GM12892 (cell line): Measurements from ENCODE around the gene FGF1.

ENCODE experiments used
- DNase-seq: peaks from one replicate; pipeline ENCODE4 v3.0.0; 2011; ENCODE audit not compliant: insufficient read length
- FAIRE-seq: peaks from 2 replicates; lab custom pipeline; 2011; peaks lifted over from hg19 to GRCh38; lab: Jason Lieb, UNC
- POLR2A ChIP-seq: IDR thresholded peaks from 2 replicates; pipeline ENCODE4 v1.6.1; 2011; ENCODE audit warnings: low read depth, low read length, control low read depth
- POLR2AphosphoS5 ChIP-seq: IDR thresholded peaks from 2 replicates; pipeline ENCODE4 v1.6.1; 2011; ENCODE audit warnings: low read depth, low read length, control low read depth
- TAF1 ChIP-seq: IDR thresholded peaks from 2 replicates; pipeline ENCODE4 v1.6.1; 2011; ENCODE audit warnings: low read depth, mild to moderate bottlenecking, control low read depth, low read length, borderline replicate concordance

The FGF1 gene

DNA sequence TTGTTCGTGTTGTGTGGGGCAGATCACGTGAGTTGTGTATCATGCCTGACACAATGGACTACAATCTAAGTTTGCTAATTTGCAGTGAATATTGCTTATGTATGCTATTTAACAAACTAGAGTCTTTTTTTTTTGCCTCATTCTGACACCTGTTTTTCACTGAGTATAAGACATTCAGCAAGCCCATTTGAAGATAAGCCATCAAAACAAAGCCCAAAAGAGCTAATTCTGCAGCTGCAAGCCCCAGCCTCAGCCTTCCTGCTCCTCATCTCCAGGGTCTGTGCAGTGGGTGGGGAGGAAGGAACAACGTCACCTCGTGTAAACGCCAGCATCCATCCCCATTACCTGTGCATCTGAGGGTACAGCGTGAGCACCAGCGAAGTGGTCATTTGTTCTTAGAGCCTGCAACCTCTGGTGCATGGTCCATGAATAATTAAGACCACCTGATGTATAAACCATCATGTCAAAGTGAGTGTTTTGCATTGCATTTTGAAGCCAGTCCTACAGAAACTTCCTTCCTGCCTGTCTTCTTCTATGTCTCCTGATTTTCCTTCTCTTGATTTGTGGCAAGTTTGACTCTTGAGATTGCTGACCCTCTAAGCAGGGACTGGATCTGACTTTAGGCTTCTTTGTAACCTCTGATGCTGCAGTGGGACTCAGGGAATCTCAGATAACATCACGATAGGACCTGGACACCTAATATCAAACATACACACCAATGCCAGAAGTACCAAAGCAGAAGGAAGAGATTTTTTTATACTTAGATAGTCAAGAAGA lies 73.2 kb downstream of the FGF1 start:
- FAIRE-seq (no peak), DNase-seq (no peak)
- TF ChIP-seq POLR2AphosphoS5: no peak
- TF ChIP-seq TAF1: no peak
- TF ChIP-seq POLR2A: no peak

DNA sequence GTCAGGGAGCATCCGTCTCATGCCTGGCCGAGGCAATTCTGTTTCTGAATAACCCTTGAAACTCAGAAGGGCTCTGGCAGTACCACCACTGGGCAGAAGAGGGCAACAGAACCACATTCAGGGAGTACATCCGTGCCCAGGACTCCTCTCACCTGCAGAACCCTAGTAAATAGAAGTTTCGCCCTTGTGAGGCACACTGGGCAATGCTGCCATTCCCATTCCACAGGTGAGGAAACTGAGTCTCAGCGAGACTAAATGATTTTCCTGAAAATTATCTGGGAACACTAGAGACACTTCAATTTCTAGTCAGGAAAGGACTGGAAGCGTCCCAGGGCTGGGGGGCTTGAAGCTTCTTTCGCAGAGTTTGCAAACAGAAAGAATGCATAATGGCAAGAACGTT lies 74.7 kb downstream of the FGF1 start:
- DNase-seq (peak; percentile 19), FAIRE-seq (no peak)
- TF ChIP-seq TAF1 (no peak), POLR2AphosphoS5 (no peak), POLR2A (no peak)

DNA sequence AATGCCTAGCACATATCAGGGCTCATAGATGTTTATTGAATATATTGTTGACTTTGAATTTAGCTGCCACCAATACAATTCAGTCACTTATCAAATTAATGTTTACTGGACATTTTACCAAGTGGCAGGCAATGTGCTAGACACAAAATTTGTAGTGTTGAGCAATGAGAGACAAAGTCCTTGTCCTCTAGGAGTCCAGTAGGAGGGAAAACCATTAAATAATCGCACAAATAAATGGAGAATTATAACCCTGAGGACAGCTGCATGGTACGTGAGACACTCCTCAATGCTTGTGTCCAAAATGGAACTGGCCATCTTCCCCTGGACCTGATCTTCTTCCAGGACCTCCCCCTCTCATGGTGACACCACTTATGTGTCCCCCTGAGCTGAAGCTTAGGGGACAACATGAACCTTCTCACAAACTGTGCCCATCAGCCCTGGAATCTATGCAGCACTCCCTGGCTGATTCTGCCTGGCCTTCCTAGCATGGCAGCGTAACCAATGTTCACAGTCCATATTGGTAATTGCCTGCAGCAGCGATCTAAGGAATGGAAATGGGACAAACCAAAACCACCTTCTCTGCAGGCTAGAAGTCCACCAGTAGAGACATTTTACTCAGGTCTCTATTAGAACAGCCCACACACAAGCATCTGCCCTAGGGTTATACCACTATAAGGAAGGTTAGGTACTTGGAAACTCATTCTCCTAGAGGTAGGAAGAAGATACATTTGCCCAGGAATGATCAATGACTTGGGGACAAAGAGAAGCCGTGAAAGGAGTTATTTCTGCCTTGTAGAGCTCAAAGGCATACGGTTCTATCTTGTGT lies 75.5 kb downstream of the FGF1 start:
- DNase-seq (no peak), FAIRE-seq (no peak)
- TF ChIP-seq POLR2A: no peak
- TF ChIP-seq TAF1: no peak
- TF ChIP-seq POLR2AphosphoS5: no peak

DNA sequence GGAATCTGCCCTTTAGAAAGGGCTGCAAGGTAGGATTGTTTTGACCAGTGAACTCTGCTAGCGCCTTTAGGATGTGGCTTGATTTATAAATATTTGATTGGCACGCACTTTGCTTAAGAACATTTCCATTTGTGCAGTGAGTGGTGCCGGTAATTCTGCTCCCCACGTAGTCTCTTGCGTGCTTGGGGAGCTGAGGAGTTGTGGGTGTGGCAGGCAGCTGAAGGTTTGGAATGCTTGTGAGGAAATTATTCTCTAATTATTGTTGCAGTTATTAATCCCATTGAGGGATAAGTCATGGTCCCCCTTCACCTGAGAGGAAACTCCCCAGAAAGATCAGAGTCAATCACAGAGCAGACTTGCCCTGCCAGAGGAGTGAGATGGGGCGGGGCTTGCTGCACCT lies 76.7 kb downstream of the FGF1 start:
- FAIRE-seq (no peak), DNase-seq (no peak)
- TF ChIP-seq POLR2A: no peak
- no peak for TF ChIP-seq POLR2AphosphoS5
- TF ChIP-seq TAF1: no peak

DNA sequence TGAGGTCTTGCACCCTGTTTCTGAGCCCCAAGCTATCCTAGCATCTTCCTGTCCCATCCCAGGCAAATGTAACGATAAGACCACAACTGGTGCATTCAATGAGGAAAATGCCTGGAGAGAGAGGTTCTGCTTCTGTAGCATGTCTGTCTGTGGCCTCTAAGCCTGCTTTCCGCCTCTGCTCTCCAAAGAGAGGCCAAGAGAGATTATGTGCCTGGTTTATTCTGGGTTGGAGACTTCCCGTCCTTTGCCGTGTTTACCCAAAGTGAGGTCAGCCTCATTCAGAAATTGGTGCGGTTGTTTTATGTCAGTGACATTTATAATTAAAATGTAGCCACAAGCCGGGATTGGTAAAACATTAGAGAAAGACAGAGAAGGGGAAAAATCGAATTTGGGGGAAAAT lies 77.8 kb downstream of the FGF1 start:
- DNase-seq: no peak
- no peak for TF ChIP-seq POLR2A
- no peak for TF ChIP-seq POLR2AphosphoS5
- TF ChIP-seq TAF1: no peak
- FAIRE-seq: no peak

DNA sequence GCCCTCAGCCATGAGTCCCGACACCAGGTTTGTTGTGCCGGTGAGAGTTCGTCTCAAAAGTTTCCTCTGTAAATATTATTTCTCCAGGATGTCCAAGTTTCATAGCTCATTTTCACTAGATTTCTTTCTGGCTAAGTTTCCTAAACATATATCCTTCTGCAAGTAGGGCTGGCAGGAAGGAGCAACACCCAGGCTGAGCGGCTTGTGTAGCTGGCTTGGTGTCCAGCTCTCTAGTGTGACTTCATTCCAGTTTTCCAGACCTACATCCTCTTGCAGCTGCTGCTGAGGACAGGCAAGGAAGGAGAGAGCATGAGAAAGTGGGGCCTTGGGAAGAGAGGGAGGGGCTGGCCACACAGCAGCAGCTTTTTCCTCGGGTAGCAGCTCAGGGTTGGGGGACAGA lies 80.3 kb downstream of the FGF1 start:
- TF ChIP-seq POLR2A: no peak
- no peak for TF ChIP-seq POLR2AphosphoS5
- no peak for TF ChIP-seq TAF1
- DNase-seq (no peak), FAIRE-seq (no peak)

DNA sequence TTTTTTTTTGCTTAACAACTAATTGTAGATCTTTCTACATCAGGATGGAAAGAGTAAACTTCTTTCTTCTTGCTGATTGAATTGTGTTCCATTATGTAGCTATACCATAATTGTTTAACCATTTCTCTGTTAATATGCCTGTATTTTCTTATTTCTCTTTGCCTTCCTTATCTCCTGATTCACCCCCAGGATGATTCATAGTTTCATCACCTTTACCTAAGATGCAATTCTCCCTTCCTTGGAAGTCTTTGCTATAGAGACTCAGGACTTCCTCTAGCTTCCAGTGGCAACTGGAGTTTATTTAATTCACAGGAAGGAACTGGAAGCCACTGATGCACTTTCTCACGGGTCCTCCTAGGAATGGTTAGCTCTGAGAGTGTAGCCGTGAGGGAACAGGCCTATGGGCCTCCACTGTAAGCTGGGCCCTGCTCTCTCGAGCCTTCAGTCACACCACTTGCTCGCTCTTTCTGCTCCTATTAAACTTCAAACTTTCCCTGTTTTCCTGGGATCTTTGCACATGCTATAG lies 83.1 kb downstream of the FGF1 start:
- TF ChIP-seq TAF1: no peak
- FAIRE-seq: no peak
- DNase-seq: no peak

DNA sequence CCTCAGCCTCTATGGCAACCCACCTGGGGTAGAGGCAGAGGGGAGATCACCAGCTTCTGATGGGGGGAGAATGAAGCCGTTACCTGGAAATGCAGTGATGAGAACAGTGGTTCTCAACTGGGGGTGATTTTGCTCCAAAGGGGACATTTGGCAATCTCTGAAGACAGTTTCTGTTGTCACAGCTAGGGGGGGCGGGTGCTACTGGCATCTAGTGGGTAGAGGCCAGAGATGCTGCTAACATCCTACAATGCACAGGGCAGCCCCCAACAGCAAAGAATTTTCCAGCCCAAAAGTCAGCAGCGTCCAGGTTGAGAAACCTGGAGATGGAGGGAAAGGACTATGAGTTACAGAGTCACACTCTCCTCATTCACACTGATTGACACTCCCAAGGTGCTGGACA lies 84.5 kb downstream of the FGF1 start:
- FAIRE-seq (no peak), DNase-seq (no peak)
- TF ChIP-seq POLR2AphosphoS5: no peak
- TF ChIP-seq POLR2A: no peak
- no peak for TF ChIP-seq TAF1

DNA sequence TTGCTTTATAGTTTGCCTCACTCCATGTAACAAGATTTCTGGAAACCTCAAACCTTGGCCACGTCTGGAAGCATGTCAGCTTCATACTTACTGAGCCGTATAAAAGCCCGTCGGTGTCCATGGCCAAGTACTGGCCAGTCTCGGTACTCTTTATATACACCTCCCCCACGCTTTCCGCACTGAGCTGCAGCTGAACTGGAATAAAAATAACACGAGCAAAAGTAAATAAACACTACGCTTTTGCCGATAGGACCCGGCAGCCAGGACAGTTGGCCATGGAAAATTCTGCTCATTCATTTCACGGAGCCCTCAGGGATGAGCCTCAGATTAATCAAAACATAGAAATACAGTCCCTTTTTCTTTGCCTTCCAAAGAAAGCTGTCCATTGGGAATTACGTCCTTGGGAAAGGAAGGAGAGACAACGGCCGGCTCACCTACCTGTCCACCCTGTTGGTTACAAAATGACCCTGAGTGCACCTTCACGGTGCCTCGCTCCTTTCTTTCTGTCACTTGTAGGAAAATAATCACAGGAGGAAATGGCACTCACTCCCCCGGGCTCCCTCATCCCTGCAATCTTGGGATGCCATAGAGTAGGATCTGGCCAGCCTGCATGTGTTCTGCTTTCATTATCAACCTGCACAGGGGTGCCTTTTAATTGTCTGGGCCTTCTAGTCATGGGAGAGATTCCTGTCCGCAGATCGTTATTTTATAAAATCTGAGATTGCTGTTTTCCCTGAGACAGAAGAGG lies 85.1 kb downstream of the FGF1 start:
- FAIRE-seq: no peak
- no peak for TF ChIP-seq POLR2AphosphoS5
- no peak for TF ChIP-seq TAF1
- no peak for TF ChIP-seq POLR2A
- DNase-seq: no peak

DNA sequence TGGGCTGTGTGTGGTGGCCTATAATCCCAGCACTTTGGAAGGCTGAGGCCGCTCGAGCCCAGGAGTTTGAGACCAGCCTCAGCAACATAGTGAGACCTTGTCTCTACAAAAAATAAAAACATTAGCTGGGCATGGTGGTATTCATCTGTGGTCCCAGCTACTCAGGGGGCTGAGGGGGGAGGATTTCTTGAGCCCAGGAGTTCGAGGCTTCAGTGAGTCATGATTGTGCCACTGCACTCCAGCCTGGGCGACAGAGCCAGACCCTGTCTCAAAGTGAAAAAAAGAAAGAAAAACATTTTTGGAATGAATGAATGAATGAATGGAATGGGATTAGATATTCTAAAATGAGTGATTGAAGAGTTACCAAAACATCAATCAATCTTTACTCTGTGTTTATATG lies 85.8 kb downstream of the FGF1 start:
- TF ChIP-seq TAF1 (no peak), POLR2AphosphoS5 (no peak)

DNA sequence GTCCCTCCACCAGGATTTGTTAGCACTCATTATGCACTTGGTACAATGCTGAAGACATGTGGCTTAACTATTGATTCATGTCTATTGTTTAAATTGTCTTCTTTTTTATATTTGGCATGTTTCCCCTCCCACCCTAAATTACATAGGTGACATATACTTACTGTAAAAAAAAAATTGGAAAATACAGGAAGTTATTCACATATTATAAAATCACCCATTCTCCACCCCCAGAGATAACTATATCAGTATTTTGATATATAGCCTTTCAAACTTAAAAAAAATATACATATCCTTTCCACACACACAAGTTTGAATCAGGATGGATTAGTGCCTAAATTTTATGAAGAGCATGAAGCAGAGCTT lies 87.6 kb downstream of the FGF1 start:
- FAIRE-seq: no peak
- no peak for TF ChIP-seq POLR2A
- TF ChIP-seq TAF1: no peak
- TF ChIP-seq POLR2AphosphoS5: no peak

More for the DNA sequence above, 85.8 kb downstream of the FGF1 start:
- FAIRE-seq (no peak), DNase-seq (no peak)

More for the DNA sequence above, 87.6 kb downstream of the FGF1 start:
- no peak for DNase-seq
